Epithelial cell of proximal tubule (primary cell): ENCODE data around the gene NPVF. TPM values are rescaled to one million over a fixed set of nuclear protein-coding genes. Genes with fewer than 3 reads are reported as not detected.

Experiments used
- DNase-seq: peaks from one replicate; pipeline ENCODE4 v3.0.0-alpha.2; 2011; ENCODE audit warnings: low read depth
- H3K4me3 ChIP-seq: 2 replicates; pipeline ENCODE4 v1.5.1; 2011; ENCODE audit warnings: low read depth, mild to moderate bottlenecking, low read length
- CTCF ChIP-seq: conservative IDR thresholded peaks from 2 replicates; pipeline ENCODE4 v1.5.1; 2012; ENCODE audit warnings: low read depth, mild to moderate bottlenecking, low read length
- total RNA-seq: library from RNA; depleted of rRNA; stranded (reverse); fragments of >200 nt; gene quantifications from 2 replicates; pipeline ENCODE4 v1.2.3, GENCODE V29; 2015

NPVF gene, protein sequence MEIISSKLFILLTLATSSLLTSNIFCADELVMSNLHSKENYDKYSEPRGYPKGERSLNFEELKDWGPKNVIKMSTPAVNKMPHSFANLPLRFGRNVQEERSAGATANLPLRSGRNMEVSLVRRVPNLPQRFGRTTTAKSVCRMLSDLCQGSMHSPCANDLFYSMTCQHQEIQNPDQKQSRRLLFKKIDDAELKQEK
- total RNA-seq: not detected in 2 replicates

- no peak for TF ChIP-seq CTCF
- H3K4me3 ChIP-seq: no peak within 1 kb of the TSS
- no peak for DNase-seq
These were observed at the start of gene NPVF for GRCh38 chr7:25228386-25228785. Gene NPVF, minus strand, starts transcription at chr7:25228486. Its CDS starts 47 bp downstream, at chr7:25228439.

- no peak for DNase-seq
- no peak for TF ChIP-seq CTCF
- H3K4me3 ChIP-seq: no peak overlapping the region
These were observed 44.0 kb upstream of the NPVF start for GRCh38 chr7:25272265-25272664.

- TF ChIP-seq CTCF: no peak
- DNase-seq: no peak
- no peak overlapping the region for H3K4me3 ChIP-seq
These were observed 35.1 kb upstream of the NPVF start for GRCh38 chr7:25263337-25263736.

- H3K4me3 ChIP-seq: no peak overlapping the region
- DNase-seq: no peak
- no peak for TF ChIP-seq CTCF
These were observed 34.3 kb upstream of the NPVF start for GRCh38 chr7:25262586-25262985.

- DNase-seq: no peak
- no peak overlapping the region for H3K4me3 ChIP-seq
- TF ChIP-seq CTCF: no peak
These were observed 33.4 kb upstream of the NPVF start for GRCh38 chr7:25261545-25262140.

- TF ChIP-seq CTCF: no peak
- DNase-seq: no peak
- no peak overlapping the region for H3K4me3 ChIP-seq
These were observed 32.7 kb upstream of the NPVF start for GRCh38 chr7:25260862-25261494.
